Panc1 (cell line): ENCODE measurements around the gene TBC1D9B.
A peak's percentile ranks its signal among the peaks of the same experiment; 100 is the strongest.

Experiments used
- TCF7L2 ChIP-seq: IDR thresholded peaks from 2 replicates; pipeline ENCODE4 v1.6.1; 2011; ENCODE audit warnings: mild to moderate bottlenecking, low read depth, low read length, inconsistent platforms
- TF ChIP-seq, protein P1 (sequence below): fragments of 450-650 bp; IDR thresholded peaks from 2 replicates; pipeline ENCODE4 v1.5.1; 2017; ENCODE audit warnings: mild to moderate bottlenecking

DNA sequence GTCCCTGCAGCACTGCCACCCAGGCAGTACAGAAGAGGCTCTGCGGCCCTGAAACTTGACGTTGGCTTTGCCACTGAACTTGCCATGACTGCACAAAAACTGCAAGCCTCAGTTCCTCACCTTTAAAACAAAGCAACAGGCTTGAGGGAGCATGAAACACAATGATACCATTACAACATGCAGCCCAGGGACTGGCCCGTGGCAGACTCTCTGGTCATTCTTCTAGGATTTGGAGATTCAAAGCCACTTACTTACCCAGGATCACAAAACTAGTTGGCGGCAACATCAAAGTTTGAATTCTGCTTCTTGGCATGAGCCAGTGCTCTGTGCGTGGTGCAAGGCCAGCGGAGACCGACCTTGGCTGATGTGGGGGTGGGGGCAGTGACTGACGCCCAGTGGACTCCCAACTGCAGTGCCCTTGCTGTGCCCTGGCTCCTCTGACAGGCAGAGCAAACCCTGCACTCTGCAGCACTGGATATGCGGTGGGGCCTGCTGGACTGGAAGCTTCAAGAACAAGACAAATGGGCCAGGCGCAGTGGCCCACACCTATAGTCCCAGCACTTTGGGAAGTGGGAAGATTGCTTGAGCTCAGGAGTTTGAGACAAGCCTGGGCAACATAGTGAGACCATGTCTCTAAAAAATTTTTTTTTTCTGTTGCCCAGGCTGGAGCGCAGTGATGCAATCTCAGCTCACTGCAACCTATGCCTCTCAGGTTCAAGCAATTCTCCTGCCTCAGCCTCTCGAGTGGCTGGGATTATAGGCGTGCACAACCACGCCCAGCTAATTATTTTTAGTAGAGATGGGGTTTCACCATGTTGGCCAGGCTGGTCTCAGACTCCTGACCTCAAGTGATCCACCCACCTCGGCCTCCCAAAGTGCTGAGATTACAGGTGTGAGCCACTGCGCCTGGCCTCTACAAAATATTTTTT, 68.1 kb downstream of the TBC1D9B start:
- TF ChIP-seq, protein P1, sequence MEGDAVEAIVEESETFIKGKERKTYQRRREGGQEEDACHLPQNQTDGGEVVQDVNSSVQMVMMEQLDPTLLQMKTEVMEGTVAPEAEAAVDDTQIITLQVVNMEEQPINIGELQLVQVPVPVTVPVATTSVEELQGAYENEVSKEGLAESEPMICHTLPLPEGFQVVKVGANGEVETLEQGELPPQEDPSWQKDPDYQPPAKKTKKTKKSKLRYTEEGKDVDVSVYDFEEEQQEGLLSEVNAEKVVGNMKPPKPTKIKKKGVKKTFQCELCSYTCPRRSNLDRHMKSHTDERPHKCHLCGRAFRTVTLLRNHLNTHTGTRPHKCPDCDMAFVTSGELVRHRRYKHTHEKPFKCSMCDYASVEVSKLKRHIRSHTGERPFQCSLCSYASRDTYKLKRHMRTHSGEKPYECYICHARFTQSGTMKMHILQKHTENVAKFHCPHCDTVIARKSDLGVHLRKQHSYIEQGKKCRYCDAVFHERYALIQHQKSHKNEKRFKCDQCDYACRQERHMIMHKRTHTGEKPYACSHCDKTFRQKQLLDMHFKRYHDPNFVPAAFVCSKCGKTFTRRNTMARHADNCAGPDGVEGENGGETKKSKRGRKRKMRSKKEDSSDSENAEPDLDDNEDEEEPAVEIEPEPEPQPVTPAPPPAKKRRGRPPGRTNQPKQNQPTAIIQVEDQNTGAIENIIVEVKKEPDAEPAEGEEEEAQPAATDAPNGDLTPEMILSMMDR = no peak
- peak; percentile 98 for TF ChIP-seq TCF7L2
